ENCODE results near the gene C1orf21. TPM values are rescaled to one million over a fixed set of nuclear protein-coding genes. Genes with fewer than 3 reads are reported as not detected.

Gene C1orf21
- polyA plus RNA-seq, 1 donor from 2014 or later: 1.7 TPM

DNA sequence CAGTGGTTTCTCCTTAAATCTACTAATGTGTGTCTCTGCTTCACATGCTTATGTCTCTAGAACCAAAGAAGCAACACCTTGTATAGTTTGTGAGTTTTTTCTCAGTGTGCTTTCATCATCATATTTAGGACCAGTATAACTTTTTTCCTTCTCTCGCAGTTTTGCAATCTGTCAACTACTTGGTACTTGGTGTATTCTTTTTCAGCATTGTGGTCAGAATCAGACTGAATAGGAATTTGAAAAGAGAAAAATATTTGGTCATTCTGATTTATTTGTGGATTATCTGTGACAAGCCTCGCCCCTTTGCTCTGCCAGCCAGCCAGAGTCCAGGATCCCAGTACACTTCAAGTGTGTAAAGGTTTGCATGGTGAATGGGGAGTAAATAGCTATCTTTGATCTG, 122.3 kb downstream of the C1orf21 start:
- H3K9me3 Mint-ChIP-seq: no peaks in the 10 kb centered on the region
- H3K27ac Mint-ChIP-seq: no peak overlapping the region
- no peaks in the 10 kb centered on the region for H3K27me3 Mint-ChIP-seq
- H3K36me3 Mint-ChIP-seq: no peaks in the 10 kb centered on the region
- no peaks in the 10 kb centered on the region for H3K4me1 Mint-ChIP-seq
- no peak overlapping the region for H3K4me3 Mint-ChIP-seq

DNA sequence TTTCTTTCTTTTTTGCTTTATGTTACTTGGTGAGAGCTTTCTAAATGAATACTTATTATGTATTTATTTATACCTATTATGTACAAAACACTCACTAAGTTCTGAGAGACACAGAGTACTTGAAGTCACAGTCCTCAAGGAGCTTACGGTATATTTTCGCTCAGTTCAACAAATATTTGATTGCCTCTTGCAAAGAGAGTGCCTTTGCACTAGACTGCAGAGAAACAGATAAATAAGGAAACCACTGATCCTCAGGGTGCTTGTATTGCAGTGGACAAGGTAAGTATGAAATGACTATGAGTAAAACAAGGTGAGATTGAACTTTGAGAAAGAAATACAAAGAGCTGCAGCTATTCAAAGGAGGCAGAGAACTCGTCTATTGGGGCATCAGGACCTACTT, 123.3 kb downstream of the C1orf21 start:
- H3K36me3 Mint-ChIP-seq: no peaks in the 10 kb centered on the region
- no peak overlapping the region for H3K4me3 Mint-ChIP-seq
- no peaks in the 10 kb centered on the region for H3K4me1 Mint-ChIP-seq
- H3K27ac Mint-ChIP-seq: no peak overlapping the region
- no peaks in the 10 kb centered on the region for H3K27me3 Mint-ChIP-seq
- H3K9me3 Mint-ChIP-seq: no peaks in the 10 kb centered on the region

- Mint-ChIP-seq H3K27ac (no peak overlapping the region), H3K4me3 (no peak overlapping the region), H3K36me3 (no peaks in the 10 kb centered on the region), H3K4me1 (no peaks in the 10 kb centered on the region), H3K27me3 (no peaks in the 10 kb centered on the region), H3K9me3 (no peaks in the 10 kb centered on the region)
Measured at GRCh38 chr1:184512724-184513123, 125.9 kb downstream of the C1orf21 start.

GRCh38 chr1:184513421-184513820, 126.6 kb downstream of the C1orf21 start:
- Mint-ChIP-seq H3K4me1 (no peaks in the 10 kb centered on the region), H3K4me3 (no peak overlapping the region), H3K27ac (no peak overlapping the region), H3K36me3 (no peaks in the 10 kb centered on the region), H3K9me3 (no peaks in the 10 kb centered on the region), H3K27me3 (no peaks in the 10 kb centered on the region)

GRCh38 chr1:184513966-184514365, 127.1 kb downstream of the C1orf21 start:
- no peaks in the 10 kb centered on the region for H3K4me1 Mint-ChIP-seq
- H3K4me3 Mint-ChIP-seq: no peak overlapping the region
- H3K27ac Mint-ChIP-seq: no peak overlapping the region
- H3K36me3 Mint-ChIP-seq: no peaks in the 10 kb centered on the region
- H3K27me3 Mint-ChIP-seq: no peaks in the 10 kb centered on the region
- H3K9me3 Mint-ChIP-seq: no peaks in the 10 kb centered on the region

DNA sequence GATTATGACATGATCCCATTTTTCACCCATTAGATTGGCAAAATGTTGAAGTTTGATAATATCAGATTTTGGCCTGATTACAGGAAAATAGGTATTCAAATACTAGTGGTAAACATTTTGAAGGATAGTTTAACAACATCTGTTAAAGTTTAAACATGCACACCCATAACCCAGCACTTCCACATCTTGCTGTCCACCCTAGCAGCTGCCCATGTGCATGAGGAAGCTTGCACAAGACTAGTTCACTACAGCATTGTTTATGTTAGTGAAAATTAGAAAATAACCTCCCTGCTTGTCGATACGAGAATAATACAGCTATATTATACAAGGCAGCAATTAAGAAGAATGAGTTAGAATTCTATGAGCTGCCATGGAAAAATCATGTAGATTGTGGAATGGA, 127.6 kb downstream of the C1orf21 start:
- Mint-ChIP-seq H3K4me1 (no peaks in the 10 kb centered on the region), H3K4me3 (no peak overlapping the region), H3K27me3 (no peaks in the 10 kb centered on the region), H3K36me3 (no peaks in the 10 kb centered on the region), H3K9me3 (no peaks in the 10 kb centered on the region), H3K27ac (no peak overlapping the region)

GRCh38 chr1:184517130-184517529, 130.3 kb downstream of the C1orf21 start:
- Mint-ChIP-seq H3K4me3 (no peak overlapping the region), H3K36me3 (no peaks in the 10 kb centered on the region), H3K27ac (no peak overlapping the region)

DNA sequence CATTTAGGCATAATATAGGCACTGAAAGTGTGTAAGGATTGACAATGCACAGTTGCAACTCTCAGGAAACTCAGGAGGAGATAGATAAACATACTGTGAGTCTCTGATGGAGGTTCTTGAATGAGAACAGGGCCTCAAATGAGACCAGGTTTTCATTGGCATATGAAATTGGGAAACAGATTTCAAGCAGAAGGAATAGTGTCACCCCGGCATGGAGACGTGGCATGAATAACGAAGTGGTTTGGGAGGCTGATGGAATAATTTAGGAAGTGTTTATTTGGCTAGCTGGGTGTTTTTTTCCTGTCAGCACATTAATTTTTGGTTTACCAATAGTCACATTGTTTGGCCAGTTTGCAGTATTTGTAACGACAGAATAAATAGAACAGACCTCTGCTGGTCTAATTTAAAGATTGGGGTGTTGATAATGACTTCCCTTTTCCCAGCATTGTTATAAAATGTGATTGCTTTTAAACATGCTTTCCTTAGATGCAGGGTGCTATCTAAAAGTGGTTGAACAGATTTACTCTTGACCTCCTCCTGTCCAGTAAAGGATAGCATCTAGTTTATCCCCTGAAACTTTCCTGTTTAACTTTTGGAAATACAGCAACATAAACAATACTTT, 132.0 kb downstream of the C1orf21 start:
- H3K9me3 Mint-ChIP-seq: no peaks in the 10 kb centered on the region
- H3K4me1 Mint-ChIP-seq: no peaks in the 10 kb centered on the region
- no peak overlapping the region for H3K4me3 Mint-ChIP-seq
- H3K36me3 Mint-ChIP-seq: no peaks in the 10 kb centered on the region
- no peak overlapping the region for H3K27ac Mint-ChIP-seq
- no peaks in the 10 kb centered on the region for H3K27me3 Mint-ChIP-seq

More at GRCh38 chr1:184517130-184517529, 130.3 kb downstream of the C1orf21 start:
- H3K9me3 Mint-ChIP-seq: no peaks in the 10 kb centered on the region
- H3K4me1 Mint-ChIP-seq: no peaks in the 10 kb centered on the region
- H3K27me3 Mint-ChIP-seq: no peaks in the 10 kb centered on the region

DNA sequence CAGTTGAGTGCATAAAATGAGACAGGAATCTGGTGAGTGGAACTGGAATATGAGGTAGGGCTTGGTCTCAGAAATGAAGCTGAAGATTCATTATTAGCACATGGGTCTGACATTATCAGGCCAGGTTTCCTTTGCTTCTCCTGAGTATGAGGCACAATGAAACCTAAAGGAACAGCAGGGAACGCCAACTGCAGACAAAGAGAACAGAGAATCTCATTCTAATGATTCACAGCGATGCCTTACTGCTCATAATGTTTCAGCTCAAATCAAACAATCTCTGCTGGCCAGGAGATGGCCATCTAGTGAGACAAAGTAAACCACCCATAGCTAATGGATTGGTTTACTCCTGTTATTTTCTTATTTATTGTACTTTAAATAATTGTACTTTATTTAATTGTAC, 133.5 kb downstream of the C1orf21 start:
- no peaks in the 10 kb centered on the region for H3K9me3 Mint-ChIP-seq
- H3K27me3 Mint-ChIP-seq: no peaks in the 10 kb centered on the region
- no peaks in the 10 kb centered on the region for H3K36me3 Mint-ChIP-seq
- H3K4me3 Mint-ChIP-seq: no peak overlapping the region
- H3K4me1 Mint-ChIP-seq: no peaks in the 10 kb centered on the region
- no peak overlapping the region for H3K27ac Mint-ChIP-seq

DNA sequence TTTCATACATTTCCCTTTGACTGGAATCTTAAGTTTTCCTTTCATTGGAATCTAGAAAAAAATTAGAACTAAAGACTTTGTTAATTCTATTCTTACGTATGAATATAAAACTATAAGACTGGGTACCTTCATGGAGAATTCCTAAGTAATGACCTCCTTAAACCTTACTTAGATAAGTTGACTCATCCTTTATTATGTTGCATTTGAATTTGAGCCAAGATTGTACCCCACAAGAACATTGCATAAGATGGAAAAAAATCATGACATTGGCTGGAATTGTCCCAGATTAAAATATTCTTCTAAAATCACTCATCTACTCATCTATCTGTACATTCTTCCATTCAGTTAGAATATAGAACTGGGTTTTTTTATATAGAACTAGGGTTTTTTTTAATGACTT, 137.4 kb downstream of the C1orf21 start:
- H3K27ac Mint-ChIP-seq: no peak overlapping the region
- no peaks in the 10 kb centered on the region for H3K36me3 Mint-ChIP-seq
- H3K9me3 Mint-ChIP-seq: no peaks in the 10 kb centered on the region
- no peaks in the 10 kb centered on the region for H3K27me3 Mint-ChIP-seq
- no peaks in the 10 kb centered on the region for H3K4me1 Mint-ChIP-seq
- no peak overlapping the region for H3K4me3 Mint-ChIP-seq

GRCh38 chr1:184527402-184527801, 140.6 kb downstream of the C1orf21 start:
- Mint-ChIP-seq H3K9me3 (peaks cover 0 to 5% (median 1%) of the 10 kb centered on the region in 3 donors), H3K27ac (no peak overlapping the region), H3K4me3 (no peak overlapping the region), H3K27me3 (no peaks in the 10 kb centered on the region), H3K36me3 (no peaks in the 10 kb centered on the region), H3K4me1 (peaks cover 0 to 2% (median 0%) of the 10 kb centered on the region in 3 donors)

DNA sequence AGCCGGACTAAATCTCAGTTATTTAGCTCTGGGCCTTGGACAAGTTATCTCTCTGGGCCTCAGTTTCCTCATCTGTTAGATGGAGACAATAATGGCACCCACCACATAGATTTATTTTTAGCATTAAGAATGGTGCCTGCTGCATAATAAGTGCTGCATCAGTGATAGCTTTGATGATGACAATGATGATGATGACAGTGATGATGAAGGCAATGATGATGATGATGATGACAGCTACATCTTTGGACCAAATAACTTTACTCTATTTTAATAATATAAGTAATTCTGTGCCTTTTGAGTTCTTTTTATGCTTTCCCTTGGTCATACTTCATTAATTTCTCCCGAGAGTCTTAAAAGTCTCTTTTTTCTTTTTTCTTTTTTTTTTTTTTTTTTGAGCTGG, 143.4 kb downstream of the C1orf21 start:
- H3K4me3 Mint-ChIP-seq: no peak overlapping the region
- peaks cover 1% of the 10 kb centered on the region for H3K27me3 Mint-ChIP-seq
- H3K9me3 Mint-ChIP-seq: peaks cover 0 to 9% (median 1%) of the 10 kb centered on the region in 3 donors
- H3K36me3 Mint-ChIP-seq: no peaks in the 10 kb centered on the region
- H3K4me1 Mint-ChIP-seq: peaks cover 0 to 5% (median 4%) of the 10 kb centered on the region in 3 donors
- H3K27ac Mint-ChIP-seq: no peak overlapping the region

DNA sequence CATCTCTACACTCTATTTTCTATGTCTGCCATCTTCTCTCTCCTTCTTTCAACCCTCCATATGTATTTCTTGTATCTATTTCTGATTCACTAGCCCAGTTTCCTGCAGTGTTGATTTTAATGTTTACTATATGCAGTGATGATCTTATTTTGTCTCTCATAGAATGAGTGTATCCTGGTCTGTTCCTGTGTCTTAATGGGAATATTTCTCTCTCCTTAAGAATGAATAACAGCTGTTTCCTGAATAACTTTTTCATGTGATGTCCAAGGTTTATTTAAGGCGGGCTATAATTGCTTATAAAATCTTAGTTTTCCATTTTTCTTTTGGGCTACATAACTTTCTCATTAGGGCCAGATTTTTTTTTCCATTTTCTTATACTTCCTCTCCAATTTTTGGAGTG, 144.5 kb downstream of the C1orf21 start:
- no peaks in the 10 kb centered on the region for H3K36me3 Mint-ChIP-seq
- no peak overlapping the region for H3K4me3 Mint-ChIP-seq
- H3K4me1 Mint-ChIP-seq: peaks cover 0 to 5% (median 4%) of the 10 kb centered on the region in 3 donors

GRCh38 chr1:184532199-184532598, 145.4 kb downstream of the C1orf21 start:
- Mint-ChIP-seq H3K27ac (no peak overlapping the region), H3K4me1 (peaks cover 0 to 5% (median 5%) of the 10 kb centered on the region in 3 donors), H3K36me3 (no peaks in the 10 kb centered on the region), H3K27me3 (peaks cover 1% of the 10 kb centered on the region), H3K9me3 (peaks cover 1 to 18% (median 7%) of the 10 kb centered on the region in 3 donors), H3K4me3 (no peak overlapping the region)

More for the DNA sequence above, 144.5 kb downstream of the C1orf21 start:
- H3K9me3 Mint-ChIP-seq: peaks cover 1 to 12% (median 5%) of the 10 kb centered on the region in 3 donors
- no peak overlapping the region for H3K27ac Mint-ChIP-seq
- H3K27me3 Mint-ChIP-seq: peaks cover 1% of the 10 kb centered on the region

DNA sequence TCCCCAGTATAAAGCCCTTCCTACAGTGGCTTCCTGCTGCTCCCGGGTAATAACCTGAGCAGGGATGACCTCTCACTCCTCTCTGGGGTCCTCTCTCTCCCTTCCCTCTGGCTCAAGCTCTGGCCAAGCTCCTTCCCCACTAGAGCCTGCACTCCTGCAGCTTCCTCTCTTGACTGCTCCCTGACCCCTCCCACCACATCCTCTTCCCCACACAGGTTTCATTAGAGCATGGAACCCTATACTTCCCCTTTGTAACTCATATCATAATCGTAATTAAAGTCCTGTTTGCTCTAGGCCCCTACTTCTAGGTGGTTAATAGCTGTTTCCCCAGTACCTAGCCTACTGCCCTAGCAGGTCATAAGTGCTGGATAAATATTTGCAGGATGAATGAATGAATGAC, 146.2 kb downstream of the C1orf21 start:
- Mint-ChIP-seq H3K9me3 (peaks cover 1 to 19% (median 7%) of the 10 kb centered on the region in 3 donors), H3K4me3 (no peak overlapping the region), H3K4me1 (peaks cover 0 to 5% (median 5%) of the 10 kb centered on the region in 3 donors), H3K27ac (no peak overlapping the region), H3K27me3 (peaks cover 1% of the 10 kb centered on the region), H3K36me3 (no peaks in the 10 kb centered on the region)

DNA sequence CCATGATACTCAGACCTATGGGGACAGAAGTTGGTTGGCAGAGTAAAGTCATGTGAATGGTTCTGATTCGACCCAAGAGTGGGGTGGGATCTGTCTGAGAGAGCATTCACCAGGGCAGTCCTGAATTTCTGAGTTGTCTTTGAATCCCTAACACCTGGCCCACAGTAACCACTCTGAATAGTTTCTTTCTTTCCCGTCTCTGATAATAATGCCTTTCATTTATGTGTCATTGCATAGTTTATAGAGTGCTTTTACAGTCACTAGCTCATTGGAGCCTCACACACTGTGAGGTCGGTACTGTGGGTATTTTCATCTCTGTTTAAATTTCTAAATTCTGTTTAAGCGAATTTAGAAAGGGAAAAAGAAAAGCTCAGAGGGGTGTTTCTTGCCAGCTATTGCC, 147.1 kb downstream of the C1orf21 start:
- peaks cover 0 to 5% (median 5%) of the 10 kb centered on the region in 3 donors for H3K4me1 Mint-ChIP-seq
- no peaks in the 10 kb centered on the region for H3K36me3 Mint-ChIP-seq
- H3K27me3 Mint-ChIP-seq: peaks cover 1% of the 10 kb centered on the region
- no peak overlapping the region for H3K27ac Mint-ChIP-seq
- H3K4me3 Mint-ChIP-seq: no peak overlapping the region
- peaks cover 1 to 23% (median 11%) of the 10 kb centered on the region in 3 donors for H3K9me3 Mint-ChIP-seq

Data from IgD-negative memory B cell (primary cell).